ENCODE data around the gene SLC6A7. TPM values are rescaled to one million over a fixed set of nuclear protein-coding genes. Genes with fewer than 3 reads are reported as not detected.

The SLC6A7 gene
- total RNA-seq, 1 experiment from 2014 or later = 0.04 TPM

GRCh38 chr5:150214289-150214688 lies 24.4 kb downstream of the SLC6A7 start (continued):
- TF ChIP-seq TCF7 (CRISPR knock-in tag; IDR thresholded peaks at IDR 0.05; ENCODE audit: low read depth) (no peak), ATF2 (CRISPR knock-in tag; IDR thresholded peaks at IDR 0.05; ENCODE audit: borderline replicate concordance, low read depth) (no peak), FOXP4 (CRISPR knock-in tag; IDR thresholded peaks at IDR 0.05) (no peak), ZNF219 (CRISPR knock-in tag; IDR thresholded peaks at IDR 0.05; ENCODE audit: borderline replicate concordance) (no peak), NFYB (CRISPR knock-in tag; conservative IDR thresholded peaks at IDR 0.05; ENCODE audit: low read depth) (no peak), NR3C1 (CRISPR knock-in tag; conservative IDR thresholded peaks at IDR 0.05; ENCODE audit: low read depth) (no peak)

- peaks cover 15% of the 10 kb centered on the region for H3K4me1 Mint-ChIP-seq
- H3K27ac Mint-ChIP-seq = no peak overlapping the region
- ChIA-PET CTCF (interaction anchor here (0.8 to 3.1 kb wide), 5 partner anchors 9 to 86 kb away, joined by 3 to 22 read pairs (median 5); no protein-coding TSS in a partner anchor), POLR2A (no interaction called here)
- ATAC-seq = no peak
- no peaks in the 10 kb centered on the region for H3K9me3 Mint-ChIP-seq
- peaks cover 9% of the 10 kb centered on the region for H3K27me3 Mint-ChIP-seq (ENCODE audit: low read depth)
- no peaks in the 10 kb centered on the region for H3K36me3 Mint-ChIP-seq
- H3K4me3 Mint-ChIP-seq = no peak overlapping the region
- TF ChIP-seq NFE2L1 (CRISPR knock-in tag; IDR thresholded peaks at IDR 0.05) (no peak), ZNF425 (CRISPR knock-in tag; conservative IDR thresholded peaks at IDR 0.05) (no peak), ZBTB21 (CRISPR knock-in tag; IDR thresholded peaks at IDR 0.05; ENCODE audit: borderline replicate concordance) (no peak), ZNF423 (CRISPR knock-in tag; IDR thresholded peaks at IDR 0.05) (no peak), CTCF (IDR thresholded peaks at IDR 0.05) (no peak), ATF6 (CRISPR knock-in tag; IDR thresholded peaks at IDR 0.05) (no peak), ARID4B (CRISPR knock-in tag; IDR thresholded peaks at IDR 0.05; ENCODE audit: borderline replicate concordance) (no peak), TEAD1 (CRISPR knock-in tag; IDR thresholded peaks at IDR 0.05) (no peak), STAT6 (CRISPR knock-in tag; conservative IDR thresholded peaks at IDR 0.05; ENCODE audit: low read depth) (no peak)
- no peak for DNase-seq (ENCODE audit: low spot score)
Measured at GRCh38 chr5:150215979-150216944, 26.4 kb downstream of the SLC6A7 start.

All from WTC11 (cell line).